OCI-LY3 (cell line): ENCODE data around the gene ANK3.
A peak's percentile ranks its signal among the peaks of the same experiment; 100 is the strongest.

Source experiments
- H2AFZ ChIP-seq: fragments of 200-600, 300-600 bp; shearing (Covaris generic); 2 replicates; pipeline ENCODE4 v1.6.0; 2014; ENCODE audit warnings: antibody characterized with exemption, low read depth, low read length
- H3K27ac ChIP-seq: fragments of 200-600, 300-600 bp; sonication (generic); 2 replicates; pipeline ENCODE4 v1.5.1; 2014; ENCODE audit warnings: mild to moderate bottlenecking, low read length, moderate library complexity, mixed read lengths
- H3K27me3 ChIP-seq: fragments of 200-600, 300-600 bp; sonication (generic); 2 replicates; pipeline ENCODE4 v1.6.1; 2014; ENCODE audit warnings: low read depth, low read length, mixed read lengths
- H3K36me3 ChIP-seq: fragments of 200-600, 300-600 bp; sonication (generic); replicated peaks from 2 replicates; pipeline ENCODE3; 2014; ENCODE audit warnings: low read depth, low read length, mixed read lengths
- H3K4me1 ChIP-seq: fragments of 300-600, 200-600 bp; sonication (generic); 2 replicates; pipeline ENCODE4 v1.6.1; 2014; ENCODE audit warnings: low read length, mixed read lengths
- H3K4me2 ChIP-seq: fragments of 200-600, 300-600 bp; sonication (generic); 2 replicates; pipeline ENCODE4 v1.6.1; 2014; ENCODE audit warnings: low read length, mixed read lengths
- H3K4me3 ChIP-seq: fragments of 300-600, 200-600 bp; sonication (generic); 2 replicates; pipeline ENCODE4 v1.5.1; 2014; ENCODE audit warnings: antibody characterized with exemption, mild to moderate bottlenecking, low read length, moderate library complexity
- H3K79me2 ChIP-seq: fragments of 300-600, 200-600 bp; shearing (Covaris generic); 2 replicates; pipeline ENCODE4 v1.6.1; 2014; ENCODE audit warnings: mild to moderate bottlenecking, low read length, mixed read lengths
- H3K9ac ChIP-seq: fragments of 300-600, 200-600 bp; shearing (Covaris generic); 2 replicates; pipeline ENCODE4 v1.6.0; 2014; ENCODE audit warnings: mild to moderate bottlenecking, low read length, moderate library complexity
- H3K9me3 ChIP-seq: fragments of 200-600, 300-600 bp; shearing (Covaris generic); 2 replicates; pipeline ENCODE4 v1.6.1; 2014; ENCODE audit warnings: low read length, mixed read lengths; ENCODE audit not compliant: insufficient read depth
- H4K20me1 ChIP-seq: fragments of 200-600, 300-600 bp; sonication (generic); 2 replicates; pipeline ENCODE4 v1.6.1; 2016; ENCODE audit warnings: low read length, mixed read lengths; ENCODE audit not compliant: insufficient read depth
- EZH2phosphoT487 ChIP-seq: fragments of 200-600 bp; shearing (Covaris generic); IDR thresholded peaks from 2 replicates; pipeline ENCODE4 v1.6.1; 2018; ENCODE audit warnings: antibody characterized with exemption, mixed run types, low read depth
- TF ChIP-seq, protein P1 (sequence below): fragments of 200-600, 300-600 bp; sonication (generic); IDR thresholded peaks from 2 replicates; pipeline ENCODE4 v1.5.1; 2014; ENCODE audit warnings: antibody characterized with exemption, low read length, low read depth

The ANK3 gene

DNA sequence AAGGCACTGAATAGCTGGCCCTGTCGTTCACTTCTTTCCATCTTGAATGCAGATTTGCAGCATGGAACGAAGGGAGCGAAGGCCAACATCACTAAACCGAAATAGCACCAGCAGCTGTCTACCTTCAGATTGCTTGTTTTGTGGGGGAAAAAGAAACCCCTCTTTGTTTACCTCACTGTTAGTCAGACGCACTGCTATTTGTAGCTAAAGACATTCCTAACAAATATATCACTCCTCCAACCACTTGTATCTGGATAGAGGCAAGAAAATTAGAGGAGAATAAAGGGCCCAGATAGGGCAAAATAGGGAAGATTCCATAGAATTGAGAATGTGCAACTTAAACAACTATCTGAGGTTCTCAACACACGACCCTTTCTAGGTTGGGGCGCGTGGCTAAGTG is 26.5 kb downstream of the ANK3 start:
- no peak overlapping the region for H3K27ac ChIP-seq
- no peak overlapping the region for H3K4me2 ChIP-seq
- H3K27me3 ChIP-seq = no peaks in the 10 kb centered on the region
- H4K20me1 ChIP-seq = no peaks in the 10 kb centered on the region; the same call in 1 of the 2 replicates
- H3K4me3 ChIP-seq = no peak overlapping the region
- no peak overlapping the region for H3K9ac ChIP-seq
- H2AFZ ChIP-seq = no peak overlapping the region
- H3K79me2 ChIP-seq = no peaks in the 10 kb centered on the region
- no peaks in the 10 kb centered on the region for H3K36me3 ChIP-seq
- TF ChIP-seq, protein P1, sequence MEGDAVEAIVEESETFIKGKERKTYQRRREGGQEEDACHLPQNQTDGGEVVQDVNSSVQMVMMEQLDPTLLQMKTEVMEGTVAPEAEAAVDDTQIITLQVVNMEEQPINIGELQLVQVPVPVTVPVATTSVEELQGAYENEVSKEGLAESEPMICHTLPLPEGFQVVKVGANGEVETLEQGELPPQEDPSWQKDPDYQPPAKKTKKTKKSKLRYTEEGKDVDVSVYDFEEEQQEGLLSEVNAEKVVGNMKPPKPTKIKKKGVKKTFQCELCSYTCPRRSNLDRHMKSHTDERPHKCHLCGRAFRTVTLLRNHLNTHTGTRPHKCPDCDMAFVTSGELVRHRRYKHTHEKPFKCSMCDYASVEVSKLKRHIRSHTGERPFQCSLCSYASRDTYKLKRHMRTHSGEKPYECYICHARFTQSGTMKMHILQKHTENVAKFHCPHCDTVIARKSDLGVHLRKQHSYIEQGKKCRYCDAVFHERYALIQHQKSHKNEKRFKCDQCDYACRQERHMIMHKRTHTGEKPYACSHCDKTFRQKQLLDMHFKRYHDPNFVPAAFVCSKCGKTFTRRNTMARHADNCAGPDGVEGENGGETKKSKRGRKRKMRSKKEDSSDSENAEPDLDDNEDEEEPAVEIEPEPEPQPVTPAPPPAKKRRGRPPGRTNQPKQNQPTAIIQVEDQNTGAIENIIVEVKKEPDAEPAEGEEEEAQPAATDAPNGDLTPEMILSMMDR = no peak
- no peak for TF ChIP-seq EZH2phosphoT487
- H3K4me1 ChIP-seq = peaks cover 13% of the 10 kb centered on the region
- no peaks in the 10 kb centered on the region for H3K9me3 ChIP-seq

- Histone ChIP-seq H3K4me1 (peaks cover 20% of the 10 kb centered on the region), H3K27me3 (no peaks in the 10 kb centered on the region), H3K4me2 (no peak overlapping the region), H3K4me3 (no peak overlapping the region), H3K9ac (no peak overlapping the region), H3K27ac (no peak overlapping the region), H3K79me2 (no peaks in the 10 kb centered on the region), H3K9me3 (no peaks in the 10 kb centered on the region), H2AFZ (no peak overlapping the region), H3K36me3 (no peaks in the 10 kb centered on the region), H4K20me1 (no peaks in the 10 kb centered on the region; the same call in 1 of the 2 replicates)
- TF ChIP-seq, protein P1 = no peak
These were observed 27.2 kb downstream of the ANK3 start for GRCh38 chr10:60362461-60362860.

DNA sequence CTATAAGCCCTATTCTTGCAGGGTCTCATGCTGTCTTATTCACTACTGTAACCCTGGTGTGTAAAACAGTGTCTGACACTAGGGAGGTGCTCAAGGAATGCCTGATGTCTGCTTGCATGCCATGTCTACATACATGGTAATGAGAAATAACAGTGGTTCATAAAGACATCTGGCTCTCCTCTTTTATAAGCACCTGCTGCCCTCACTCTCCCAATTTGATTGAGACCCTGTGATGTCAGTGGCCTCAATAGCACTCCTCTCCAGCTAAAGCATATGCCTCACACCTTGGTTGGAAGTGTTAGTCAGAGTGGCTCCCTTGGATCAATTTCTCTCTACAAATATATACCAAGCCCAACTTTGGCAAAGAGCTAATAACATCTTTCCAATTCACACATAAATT is 30.6 kb downstream of the ANK3 start:
- Histone ChIP-seq H3K36me3 (no peaks in the 10 kb centered on the region), H2AFZ (no peak overlapping the region), H3K9me3 (no peaks in the 10 kb centered on the region), H3K27ac (no peak overlapping the region), H3K79me2 (no peaks in the 10 kb centered on the region), H3K9ac (no peak overlapping the region), H3K4me1 (peaks cover 24% of the 10 kb centered on the region), H3K4me3 (no peak overlapping the region), H3K4me2 (peak overlapping the region; percentile 68), H3K27me3 (peaks cover 13% of the 10 kb centered on the region; the same call in 1 of the 2 replicates), H4K20me1 (no peaks in the 10 kb centered on the region; the same call in 1 of the 2 replicates)
- no peak for TF ChIP-seq EZH2phosphoT487
- TF ChIP-seq, protein P1 = no peak

- Histone ChIP-seq H3K36me3 (no peaks in the 10 kb centered on the region), H3K4me3 (peak overlapping the region; percentile 26; the same call in 1 of the 2 replicates), H3K4me1 (peaks cover 31% of the 10 kb centered on the region), H4K20me1 (no peaks in the 10 kb centered on the region; the same call in 1 of the 2 replicates), H3K4me2 (peak overlapping the region; percentile 68), H3K9ac (no peak overlapping the region), H3K27me3 (peaks cover 13% of the 10 kb centered on the region; the same call in 1 of the 2 replicates), H3K9me3 (no peaks in the 10 kb centered on the region), H3K27ac (peak overlapping the region; percentile 48), H3K79me2 (no peaks in the 10 kb centered on the region), H2AFZ (no peak overlapping the region)
- TF ChIP-seq EZH2phosphoT487 = no peak
- TF ChIP-seq, protein P1 = no peak
These were observed 31.4 kb downstream of the ANK3 start for GRCh38 chr10:60358282-60358681.
